WTC11 (cell line): Measurements from ENCODE around the gene HINT3.

ENCODE experiments used
- ATF1 ChIP-seq: sonication (generic); formaldehyde crosslinking; IDR thresholded peaks from 2 replicates; pipeline ENCODE4 v1.8.1; 2023; ENCODE audit warnings: mild to moderate bottlenecking, moderate library complexity, missing genetic modification reagents
- NFYB ChIP-seq: sonication (generic); formaldehyde crosslinking; conservative IDR thresholded peaks from 2 replicates; pipeline ENCODE4 v1.8.0; 2022; ENCODE audit warnings: low read depth, missing genetic modification reagents
- ZNF138 ChIP-seq: sonication (generic); formaldehyde crosslinking; conservative IDR thresholded peaks from 2 replicates; pipeline ENCODE4 v1.8.1; 2022; ENCODE audit warnings: mild to moderate bottlenecking, moderate library complexity, missing genetic modification reagents
- TF ChIP-seq, protein P1 (sequence below): fragments of 200-600 bp; IDR thresholded peaks from 2 replicates; pipeline ENCODE4 v1.8.0; 2022; ENCODE audit warnings: antibody characterized with exemption
- TF ChIP-seq, protein P2 (sequence below): sonication (generic); formaldehyde crosslinking; IDR thresholded peaks from 2 replicates; pipeline ENCODE4 v1.8.0; 2023; ENCODE audit warnings: missing genetic modification reagents
- TF ChIP-seq, protein P3 (sequence below): sonication (generic); formaldehyde crosslinking; IDR thresholded peaks from 2 replicates; pipeline ENCODE4 v1.8.1; 2023; ENCODE audit warnings: mild to moderate bottlenecking, missing genetic modification reagents, moderate library complexity
- TF ChIP-seq, protein P4 (sequence below): fragments of 250-450 bp; sonication (Bioruptor Pico); IDR thresholded peaks from 2 replicates; pipeline ENCODE4 v2.1.2; 2022; ENCODE audit warnings: mild to moderate bottlenecking, moderate library complexity
- TF ChIP-seq, protein P5 (sequence below): sonication (generic); formaldehyde crosslinking; IDR thresholded peaks from 2 replicates; pipeline ENCODE4 v1.8.1; 2023; ENCODE audit warnings: mild to moderate bottlenecking, moderate library complexity, missing genetic modification reagents
- TF ChIP-seq, protein P6 (sequence below): sonication (generic); formaldehyde crosslinking; conservative IDR thresholded peaks from 2 replicates; pipeline ENCODE4 v1.8.1; 2022; ENCODE audit warnings: mild to moderate bottlenecking, missing genetic modification reagents

DNA sequence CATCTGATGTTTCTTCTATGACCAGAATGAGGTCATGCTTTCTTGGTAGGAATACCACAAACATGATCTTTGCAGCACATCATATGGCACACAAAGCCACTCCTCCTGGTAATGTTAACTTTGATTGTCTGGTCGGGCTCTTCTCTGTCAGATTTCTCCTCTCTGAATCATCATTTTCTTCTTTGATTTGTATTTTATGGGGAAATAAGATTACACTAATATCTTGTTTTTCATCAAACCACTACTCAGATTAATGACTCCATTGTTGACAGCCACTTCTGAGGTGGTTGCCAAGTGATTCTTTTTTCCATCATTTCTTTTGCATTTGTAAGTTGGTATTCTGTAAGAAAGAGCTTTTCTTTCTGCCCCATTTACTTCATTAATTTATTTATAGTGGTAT, 59.3 kb downstream of the HINT3 start:
- TF ChIP-seq, protein P1, sequence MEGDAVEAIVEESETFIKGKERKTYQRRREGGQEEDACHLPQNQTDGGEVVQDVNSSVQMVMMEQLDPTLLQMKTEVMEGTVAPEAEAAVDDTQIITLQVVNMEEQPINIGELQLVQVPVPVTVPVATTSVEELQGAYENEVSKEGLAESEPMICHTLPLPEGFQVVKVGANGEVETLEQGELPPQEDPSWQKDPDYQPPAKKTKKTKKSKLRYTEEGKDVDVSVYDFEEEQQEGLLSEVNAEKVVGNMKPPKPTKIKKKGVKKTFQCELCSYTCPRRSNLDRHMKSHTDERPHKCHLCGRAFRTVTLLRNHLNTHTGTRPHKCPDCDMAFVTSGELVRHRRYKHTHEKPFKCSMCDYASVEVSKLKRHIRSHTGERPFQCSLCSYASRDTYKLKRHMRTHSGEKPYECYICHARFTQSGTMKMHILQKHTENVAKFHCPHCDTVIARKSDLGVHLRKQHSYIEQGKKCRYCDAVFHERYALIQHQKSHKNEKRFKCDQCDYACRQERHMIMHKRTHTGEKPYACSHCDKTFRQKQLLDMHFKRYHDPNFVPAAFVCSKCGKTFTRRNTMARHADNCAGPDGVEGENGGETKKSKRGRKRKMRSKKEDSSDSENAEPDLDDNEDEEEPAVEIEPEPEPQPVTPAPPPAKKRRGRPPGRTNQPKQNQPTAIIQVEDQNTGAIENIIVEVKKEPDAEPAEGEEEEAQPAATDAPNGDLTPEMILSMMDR: no peak
- TF ChIP-seq, protein P2, sequence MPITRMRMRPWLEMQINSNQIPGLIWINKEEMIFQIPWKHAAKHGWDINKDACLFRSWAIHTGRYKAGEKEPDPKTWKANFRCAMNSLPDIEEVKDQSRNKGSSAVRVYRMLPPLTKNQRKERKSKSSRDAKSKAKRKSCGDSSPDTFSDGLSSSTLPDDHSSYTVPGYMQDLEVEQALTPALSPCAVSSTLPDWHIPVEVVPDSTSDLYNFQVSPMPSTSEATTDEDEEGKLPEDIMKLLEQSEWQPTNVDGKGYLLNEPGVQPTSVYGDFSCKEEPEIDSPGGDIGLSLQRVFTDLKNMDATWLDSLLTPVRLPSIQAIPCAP (CRISPR knock-in tag): no peak
- TF ChIP-seq ATF1 (no peak), NFYB (CRISPR knock-in tag) (no peak), ZNF138 (CRISPR knock-in tag) (no peak)
- TF ChIP-seq, protein P3, sequence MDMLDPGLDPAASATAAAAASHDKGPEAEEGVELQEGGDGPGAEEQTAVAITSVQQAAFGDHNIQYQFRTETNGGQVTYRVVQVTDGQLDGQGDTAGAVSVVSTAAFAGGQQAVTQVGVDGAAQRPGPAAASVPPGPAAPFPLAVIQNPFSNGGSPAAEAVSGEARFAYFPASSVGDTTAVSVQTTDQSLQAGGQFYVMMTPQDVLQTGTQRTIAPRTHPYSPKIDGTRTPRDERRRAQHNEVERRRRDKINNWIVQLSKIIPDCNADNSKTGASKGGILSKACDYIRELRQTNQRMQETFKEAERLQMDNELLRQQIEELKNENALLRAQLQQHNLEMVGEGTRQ: no peak
- TF ChIP-seq, protein P4, sequence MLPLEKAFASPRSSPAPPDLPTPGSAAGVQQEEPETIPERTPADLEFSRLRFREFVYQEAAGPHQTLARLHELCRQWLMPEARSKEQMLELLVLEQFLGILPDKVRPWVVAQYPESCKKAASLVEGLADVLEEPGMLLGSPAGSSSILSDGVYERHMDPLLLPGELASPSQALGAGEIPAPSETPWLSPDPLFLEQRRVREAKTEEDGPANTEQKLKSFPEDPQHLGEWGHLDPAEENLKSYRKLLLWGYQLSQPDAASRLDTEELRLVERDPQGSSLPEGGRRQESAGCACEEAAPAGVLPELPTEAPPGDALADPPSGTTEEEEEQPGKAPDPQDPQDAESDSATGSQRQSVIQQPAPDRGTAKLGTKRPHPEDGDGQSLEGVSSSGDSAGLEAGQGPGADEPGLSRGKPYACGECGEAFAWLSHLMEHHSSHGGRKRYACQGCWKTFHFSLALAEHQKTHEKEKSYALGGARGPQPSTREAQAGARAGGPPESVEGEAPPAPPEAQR (CRISPR knock-in tag): no peak
- TF ChIP-seq, protein P5, sequence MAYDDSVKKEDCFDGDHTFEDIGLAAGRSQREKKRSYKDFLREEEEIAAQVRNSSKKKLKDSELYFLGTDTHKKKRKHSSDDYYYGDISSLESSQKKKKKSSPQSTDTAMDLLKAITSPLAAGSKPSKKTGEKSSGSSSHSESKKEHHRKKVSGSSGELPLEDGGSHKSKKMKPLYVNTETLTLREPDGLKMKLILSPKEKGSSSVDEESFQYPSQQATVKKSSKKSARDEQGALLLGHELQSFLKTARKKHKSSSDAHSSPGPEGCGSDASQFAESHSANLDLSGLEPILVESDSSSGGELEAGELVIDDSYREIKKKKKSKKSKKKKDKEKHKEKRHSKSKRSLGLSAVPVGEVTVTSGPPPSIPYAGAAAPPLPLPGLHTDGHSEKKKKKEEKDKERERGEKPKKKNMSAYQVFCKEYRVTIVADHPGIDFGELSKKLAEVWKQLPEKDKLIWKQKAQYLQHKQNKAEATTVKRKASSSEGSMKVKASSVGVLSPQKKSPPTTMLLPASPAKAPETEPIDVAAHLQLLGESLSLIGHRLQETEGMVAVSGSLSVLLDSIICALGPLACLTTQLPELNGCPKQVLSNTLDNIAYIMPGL: no peak
- TF ChIP-seq, protein P6, sequence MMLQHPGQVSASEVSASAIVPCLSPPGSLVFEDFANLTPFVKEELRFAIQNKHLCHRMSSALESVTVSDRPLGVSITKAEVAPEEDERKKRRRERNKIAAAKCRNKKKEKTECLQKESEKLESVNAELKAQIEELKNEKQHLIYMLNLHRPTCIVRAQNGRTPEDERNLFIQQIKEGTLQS (CRISPR knock-in tag): no peak
